Suppressor macrophage treated with lipopolysaccharide for 1 hour (primary cell): ENCODE measurements around the gene MEIS3.

Experiments used
- DNase-seq, 3 donors: peaks; one replicate each; pipeline ENCODE4 v3.0.0-alpha.2; 2020 to 2022

Gene MEIS3

DNA sequence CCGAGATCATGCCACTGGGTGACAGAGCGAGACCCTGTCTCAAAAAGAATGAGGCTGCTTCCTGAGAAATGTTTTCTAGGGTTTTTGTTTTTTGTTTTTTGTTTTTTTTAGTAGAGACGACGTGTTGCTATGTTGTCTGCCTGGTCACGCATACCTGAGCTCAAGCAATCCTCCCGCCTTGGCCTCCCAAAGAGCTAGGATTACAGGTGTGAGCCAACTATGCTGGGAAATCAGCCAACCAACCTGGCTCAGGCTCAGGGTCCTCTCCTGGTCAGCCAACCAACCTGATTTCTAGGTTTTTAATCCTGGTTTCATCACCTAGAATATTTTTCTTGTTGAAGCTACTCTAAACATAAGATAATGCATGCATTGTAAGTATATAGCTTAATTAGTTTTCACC, 62.4 kb downstream of the MEIS3 start:
- DNase-seq, result no peak

DNA sequence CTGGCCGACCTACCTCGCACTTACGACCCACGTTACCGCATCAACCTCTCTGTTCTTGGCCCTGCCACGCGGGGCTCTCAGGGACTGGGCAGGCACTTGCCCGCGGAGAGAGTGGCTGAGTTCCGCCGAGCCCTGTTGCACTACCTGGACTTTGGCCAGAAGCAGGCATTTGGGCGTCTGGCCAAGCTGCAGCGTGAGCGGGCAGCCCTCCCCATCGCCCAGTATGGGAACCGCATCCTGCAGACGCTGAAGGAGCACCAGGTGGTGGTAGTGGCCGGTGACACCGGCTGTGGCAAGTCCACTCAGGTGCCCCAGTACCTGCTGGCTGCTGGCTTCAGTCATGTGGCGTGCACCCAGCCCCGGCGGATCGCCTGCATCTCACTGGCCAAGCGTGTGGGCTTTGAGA, 66.0 kb downstream of the MEIS3 start:
- DNase-seq, result no peak
